HUES48 (cell line): ENCODE data around the gene DIP2C.

Source experiments
- H3K27ac ChIP-seq: one replicate; pipeline ENCODE4 v1.7.0; 2013; ENCODE audit warnings: low read depth, low read length, inconsistent platforms
- H3K27me3 ChIP-seq: 2 replicates; pipeline ENCODE4 v1.6.1; 2013; ENCODE audit warnings: mild to moderate bottlenecking, low read length; ENCODE audit not compliant: control insufficient read depth, insufficient read depth
- H3K36me3 ChIP-seq: 2 replicates; pipeline ENCODE4 v1.6.1; 2013; ENCODE audit warnings: low read length; ENCODE audit not compliant: control insufficient read depth, insufficient read depth
- H3K4me1 ChIP-seq: 2 replicates; pipeline ENCODE4 v1.6.1; 2013; ENCODE audit warnings: mild to moderate bottlenecking, low read length; ENCODE audit not compliant: control insufficient read depth, insufficient read depth
- H3K4me3 ChIP-seq: 2 replicates; pipeline ENCODE4 v1.5.1; 2013; ENCODE audit warnings: mild to moderate bottlenecking, low read depth, low read length
- H3K9ac ChIP-seq: 2 replicates; pipeline ENCODE4 v1.6.1; 2013; ENCODE audit warnings: mild to moderate bottlenecking, low read depth, low read length, moderate library complexity
- H3K9me3 ChIP-seq: 2 replicates; pipeline ENCODE4 v1.6.1; 2013; ENCODE audit warnings: low read length; ENCODE audit not compliant: control insufficient read depth, insufficient read depth

Gene DIP2C

DNA sequence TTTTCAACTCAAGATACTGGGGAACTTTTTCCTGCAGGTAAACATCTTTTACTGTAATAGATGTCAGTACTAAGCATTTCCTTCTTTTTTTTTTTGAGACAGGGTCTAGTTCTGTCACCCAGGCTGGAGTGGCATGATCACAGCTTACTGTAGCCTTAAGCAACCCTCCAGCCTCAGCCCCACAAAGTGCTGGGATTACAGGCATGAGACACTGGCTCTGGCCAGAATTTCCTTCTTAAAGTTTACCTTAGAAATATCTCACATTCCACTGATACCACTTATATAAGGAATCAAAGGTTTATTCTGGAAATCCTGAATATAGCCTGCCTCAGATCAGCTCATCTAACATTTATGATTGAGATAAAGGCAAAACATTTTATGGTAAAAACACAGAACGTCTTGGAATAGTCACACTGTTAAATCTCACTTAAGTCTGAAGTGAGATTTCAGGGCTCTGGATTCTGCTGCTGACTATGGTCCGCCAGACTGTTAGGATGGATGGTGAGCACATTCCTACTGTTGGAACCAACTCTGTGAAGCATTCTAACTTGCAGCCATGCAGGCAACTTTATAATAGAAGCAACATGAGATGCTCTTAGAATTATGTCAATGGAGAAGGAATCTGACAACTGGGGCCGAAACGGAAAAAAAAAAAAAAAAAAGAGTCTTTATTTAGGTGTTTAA lies 402.3 kb downstream of the DIP2C start:
- Histone ChIP-seq H3K4me1 (peaks cover 9% of the 10 kb centered on the region), H3K9me3 (no peaks in the 10 kb centered on the region), H3K4me3 (no peak overlapping the region), H3K27ac (no peak overlapping the region), H3K27me3 (no peaks in the 10 kb centered on the region), H3K9ac (no peak overlapping the region), H3K36me3 (peaks cover 8% of the 10 kb centered on the region; the same call in 1 of the 2 replicates)

DNA sequence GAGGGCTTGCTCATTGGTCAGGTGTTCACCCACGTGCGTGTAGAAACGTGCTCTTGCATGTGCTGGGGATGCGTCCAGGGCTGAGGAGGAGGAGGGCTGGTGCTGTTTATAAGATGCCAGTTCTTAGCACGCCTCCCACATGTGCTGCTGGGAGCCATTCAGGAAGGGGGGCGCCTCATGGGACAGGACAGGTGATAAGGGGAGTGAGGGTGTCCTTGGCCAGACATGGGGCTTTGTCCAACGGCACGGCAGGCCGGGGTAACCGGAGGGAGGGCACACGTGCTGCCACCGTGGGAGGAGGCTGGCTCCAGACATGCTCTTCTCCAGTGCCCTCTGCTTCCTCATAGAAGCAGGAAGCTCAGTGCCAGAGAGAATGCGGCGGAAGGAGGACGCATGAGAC lies 404.3 kb downstream of the DIP2C start:
- Histone ChIP-seq H3K27me3 (no peaks in the 10 kb centered on the region), H3K4me1 (peaks cover 9% of the 10 kb centered on the region), H3K36me3 (peaks cover 8% of the 10 kb centered on the region; the same call in 1 of the 2 replicates), H3K9me3 (no peaks in the 10 kb centered on the region), H3K9ac (no peak overlapping the region), H3K4me3 (no peak overlapping the region), H3K27ac (no peak overlapping the region)

DNA sequence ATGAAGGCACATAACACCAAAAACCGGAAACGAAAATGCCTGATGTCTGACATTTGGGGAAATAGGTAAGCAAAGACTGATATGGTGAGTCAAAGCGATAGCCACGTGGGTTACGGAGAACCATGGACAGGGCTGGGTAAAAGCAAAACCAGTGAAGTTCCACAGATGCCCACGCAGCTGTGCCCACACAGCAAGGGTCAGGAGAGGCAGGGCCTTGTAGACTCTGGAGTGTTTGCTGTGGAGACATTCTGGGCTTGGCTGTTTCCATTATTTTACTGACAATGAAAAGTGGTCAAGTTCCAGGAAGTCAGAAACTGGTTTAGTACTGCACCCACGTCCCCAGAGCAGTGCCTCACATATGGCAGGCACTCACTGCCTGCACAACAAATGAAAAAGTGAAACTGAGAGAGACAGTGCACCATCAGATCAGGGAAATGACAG lies 405.5 kb downstream of the DIP2C start:
- peaks cover 8% of the 10 kb centered on the region; the same call in 1 of the 2 replicates for H3K36me3 ChIP-seq
- no peak overlapping the region for H3K9ac ChIP-seq
- peaks cover 9% of the 10 kb centered on the region for H3K4me1 ChIP-seq
- no peak overlapping the region for H3K27ac ChIP-seq
- no peaks in the 10 kb centered on the region for H3K27me3 ChIP-seq
- H3K4me3 ChIP-seq: no peak overlapping the region
- H3K9me3 ChIP-seq: no peaks in the 10 kb centered on the region

DNA sequence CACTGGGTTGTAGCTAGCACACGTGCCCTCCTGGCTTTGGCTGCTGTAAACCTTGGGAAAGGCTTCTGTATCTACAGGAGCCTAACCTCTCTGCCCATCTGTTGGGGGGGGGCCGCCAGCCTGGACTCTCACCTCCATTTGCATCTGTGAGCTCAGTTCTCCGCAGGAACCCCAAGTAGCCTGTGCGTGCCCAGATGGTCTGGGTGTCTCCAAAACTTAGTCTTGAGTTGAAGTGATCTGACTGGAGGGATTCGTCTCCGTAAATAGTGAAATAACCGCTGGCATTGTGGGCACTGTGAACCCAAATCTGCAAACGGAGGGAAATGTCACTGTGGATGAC lies 406.4 kb downstream of the DIP2C start:
- peaks cover 9% of the 10 kb centered on the region for H3K4me1 ChIP-seq
- H3K4me3 ChIP-seq: no peak overlapping the region
- H3K36me3 ChIP-seq: peaks cover 8% of the 10 kb centered on the region; the same call in 1 of the 2 replicates
- no peaks in the 10 kb centered on the region for H3K9me3 ChIP-seq
- no peak overlapping the region for H3K9ac ChIP-seq
- H3K27me3 ChIP-seq: no peaks in the 10 kb centered on the region
- no peak overlapping the region for H3K27ac ChIP-seq

DNA sequence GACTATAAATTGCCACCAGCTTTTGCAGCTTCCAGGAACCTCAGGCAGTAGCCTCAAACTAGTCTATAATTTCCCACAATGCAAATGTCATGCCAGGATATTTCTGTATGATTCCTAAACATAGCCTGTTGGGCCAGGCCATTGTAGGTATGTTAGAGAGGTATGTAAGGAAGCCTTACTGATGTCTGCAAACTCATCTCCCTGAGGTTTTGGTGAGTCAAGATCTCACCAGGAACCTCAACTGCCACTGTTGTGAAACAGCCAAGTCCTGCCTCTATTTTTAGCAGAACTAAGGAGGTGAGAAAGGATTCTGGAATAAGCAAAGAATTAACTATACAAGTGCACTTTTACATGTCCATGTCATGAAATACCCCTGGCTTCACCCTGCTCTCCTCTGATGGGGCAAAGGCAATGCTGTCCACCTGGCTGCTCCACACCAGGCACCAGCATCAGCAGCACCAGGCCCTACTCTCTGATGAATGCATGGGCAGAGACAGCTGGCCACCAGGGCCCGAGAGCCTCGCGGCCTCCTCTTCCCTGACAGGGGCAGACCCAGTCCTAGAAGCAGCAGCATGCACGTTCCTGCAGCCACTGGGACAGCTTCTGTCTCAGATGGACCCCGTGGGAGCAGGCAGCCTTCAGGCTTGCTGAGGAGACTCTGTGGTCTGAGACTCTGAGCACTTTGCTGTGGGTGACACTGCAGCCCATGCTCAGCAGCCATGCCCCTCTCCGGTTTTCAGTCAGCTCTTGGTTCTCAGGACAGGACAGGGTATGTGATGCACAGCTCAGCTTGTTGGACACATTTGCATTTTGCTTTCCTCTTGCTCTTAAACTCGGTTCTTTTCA lies 407.0 kb downstream of the DIP2C start:
- Histone ChIP-seq H3K27me3 (no peaks in the 10 kb centered on the region), H3K27ac (no peak overlapping the region), H3K9ac (no peak overlapping the region), H3K9me3 (no peaks in the 10 kb centered on the region), H3K4me3 (no peak overlapping the region), H3K36me3 (peaks cover 8% of the 10 kb centered on the region; the same call in 1 of the 2 replicates), H3K4me1 (peaks cover 9% of the 10 kb centered on the region)

GRCh38 chr10:279655-280054 lies 409.8 kb downstream of the DIP2C start:
- Histone ChIP-seq H3K36me3 (peaks cover 4% of the 10 kb centered on the region; the same call in 1 of the 2 replicates), H3K9ac (no peak overlapping the region)

GRCh38 chr10:279232-279631 lies 410.2 kb downstream of the DIP2C start:
- Histone ChIP-seq H3K4me3 (no peak overlapping the region), H3K4me1 (peaks cover 9% of the 10 kb centered on the region), H3K9me3 (no peaks in the 10 kb centered on the region), H3K9ac (no peak overlapping the region), H3K36me3 (peaks cover 4% of the 10 kb centered on the region; the same call in 1 of the 2 replicates), H3K27me3 (no peaks in the 10 kb centered on the region), H3K27ac (no peak overlapping the region)

More at GRCh38 chr10:279655-280054, 409.8 kb downstream of the DIP2C start:
- Histone ChIP-seq H3K27me3 (no peaks in the 10 kb centered on the region), H3K9me3 (no peaks in the 10 kb centered on the region), H3K27ac (no peak overlapping the region), H3K4me1 (peaks cover 9% of the 10 kb centered on the region), H3K4me3 (no peak overlapping the region)

DNA sequence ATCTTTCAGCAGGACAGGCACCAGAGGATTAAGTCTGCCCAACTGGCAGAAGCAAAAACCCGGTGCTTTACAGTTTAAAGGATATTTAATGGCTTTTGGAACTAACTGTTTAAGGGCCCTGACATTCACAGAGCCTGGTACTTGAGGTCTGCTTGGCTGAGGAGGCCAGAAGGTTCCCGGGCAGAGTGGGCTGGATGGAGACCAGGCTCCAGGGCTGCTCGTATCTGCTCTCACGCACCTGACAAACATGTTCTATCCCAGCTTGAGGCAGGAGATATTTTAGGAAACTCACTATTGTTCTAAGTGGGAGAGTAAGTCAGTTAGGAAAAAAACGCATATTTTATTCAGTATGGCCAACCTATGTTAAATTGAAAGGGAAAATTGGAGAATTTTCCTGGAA lies 410.8 kb downstream of the DIP2C start:
- Histone ChIP-seq H3K4me1 (peaks cover 9% of the 10 kb centered on the region), H3K9ac (no peak overlapping the region), H3K36me3 (peaks cover 4% of the 10 kb centered on the region; the same call in 1 of the 2 replicates)

GRCh38 chr10:277963-278362 lies 411.5 kb downstream of the DIP2C start:
- Histone ChIP-seq H3K36me3 (peaks cover 4% of the 10 kb centered on the region; the same call in 1 of the 2 replicates), H3K27me3 (no peaks in the 10 kb centered on the region), H3K9me3 (no peaks in the 10 kb centered on the region), H3K4me1 (peaks cover 3% of the 10 kb centered on the region; the same call in 1 of the 2 replicates), H3K4me3 (no peak overlapping the region), H3K27ac (no peak overlapping the region), H3K9ac (no peak overlapping the region)

More for the DNA sequence above, 410.8 kb downstream of the DIP2C start:
- Histone ChIP-seq H3K4me3 (no peak overlapping the region), H3K27me3 (no peaks in the 10 kb centered on the region), H3K9me3 (no peaks in the 10 kb centered on the region), H3K27ac (no peak overlapping the region)

GRCh38 chr10:275680-276079 lies 413.8 kb downstream of the DIP2C start:
- no peaks in the 10 kb centered on the region for H3K27me3 ChIP-seq
- H3K9ac ChIP-seq: no peak overlapping the region
- no peak overlapping the region for H3K4me3 ChIP-seq
- H3K36me3 ChIP-seq: no peaks in the 10 kb centered on the region
- H3K27ac ChIP-seq: no peak overlapping the region
- H3K4me1 ChIP-seq: no peaks in the 10 kb centered on the region
- H3K9me3 ChIP-seq: no peaks in the 10 kb centered on the region

DNA sequence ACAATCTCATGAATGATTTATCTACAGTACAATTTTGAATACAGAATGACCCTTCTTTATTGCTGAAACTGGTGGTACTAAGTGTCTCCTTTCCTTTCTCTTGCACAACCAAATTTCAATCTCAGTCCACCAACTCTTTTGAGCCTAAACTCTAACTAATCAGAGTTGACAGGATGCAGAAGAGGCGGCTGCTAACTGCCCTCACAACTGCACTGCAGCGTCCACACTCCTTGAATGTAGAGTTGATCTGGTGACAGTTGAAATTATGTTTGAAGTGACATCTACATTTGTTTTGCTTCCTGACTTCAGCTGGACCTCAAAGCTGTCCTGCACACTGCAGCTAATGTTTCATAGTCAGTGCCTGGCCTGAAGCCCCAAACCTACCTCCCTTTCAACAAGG lies 414.6 kb downstream of the DIP2C start:
- Histone ChIP-seq H3K4me3 (no peak overlapping the region), H3K27ac (no peak overlapping the region), H3K9me3 (no peaks in the 10 kb centered on the region), H3K36me3 (no peaks in the 10 kb centered on the region), H3K27me3 (no peaks in the 10 kb centered on the region), H3K4me1 (no peaks in the 10 kb centered on the region), H3K9ac (no peak overlapping the region)
